Subcutaneous adipose tissue (tissue), 4 donors: ENCODE results near the gene PAM. TPM values are rescaled to one million over a fixed set of nuclear protein-coding genes. Genes with fewer than 3 reads are reported as not detected.

Experiments
- total RNA-seq, 4 donors: library from RNA; depleted of rRNA; stranded (reverse); fragments of >200 nt; gene quantifications; one replicate each; pipeline ENCODE4 v1.1.0, GENCODE V29; 2016
- TF ChIP-seq, protein P1 (sequence below): fragments of 450-650 bp; IDR thresholded peaks from one replicate; pipeline ENCODE4 v1.5.1; 2016; ENCODE audit warnings: low read depth, mild to moderate bottlenecking, control low read depth, antibody characterized with exemption, moderate library complexity

PAM gene
- total RNA-seq, 4 donors from 2014 or later: 142 to 289 (median 225) TPM

- TF ChIP-seq, protein P1, sequence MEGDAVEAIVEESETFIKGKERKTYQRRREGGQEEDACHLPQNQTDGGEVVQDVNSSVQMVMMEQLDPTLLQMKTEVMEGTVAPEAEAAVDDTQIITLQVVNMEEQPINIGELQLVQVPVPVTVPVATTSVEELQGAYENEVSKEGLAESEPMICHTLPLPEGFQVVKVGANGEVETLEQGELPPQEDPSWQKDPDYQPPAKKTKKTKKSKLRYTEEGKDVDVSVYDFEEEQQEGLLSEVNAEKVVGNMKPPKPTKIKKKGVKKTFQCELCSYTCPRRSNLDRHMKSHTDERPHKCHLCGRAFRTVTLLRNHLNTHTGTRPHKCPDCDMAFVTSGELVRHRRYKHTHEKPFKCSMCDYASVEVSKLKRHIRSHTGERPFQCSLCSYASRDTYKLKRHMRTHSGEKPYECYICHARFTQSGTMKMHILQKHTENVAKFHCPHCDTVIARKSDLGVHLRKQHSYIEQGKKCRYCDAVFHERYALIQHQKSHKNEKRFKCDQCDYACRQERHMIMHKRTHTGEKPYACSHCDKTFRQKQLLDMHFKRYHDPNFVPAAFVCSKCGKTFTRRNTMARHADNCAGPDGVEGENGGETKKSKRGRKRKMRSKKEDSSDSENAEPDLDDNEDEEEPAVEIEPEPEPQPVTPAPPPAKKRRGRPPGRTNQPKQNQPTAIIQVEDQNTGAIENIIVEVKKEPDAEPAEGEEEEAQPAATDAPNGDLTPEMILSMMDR: no peak
Measured at GRCh38 chr5:102937894-102938293, 182.8 kb downstream of the PAM start.

GRCh38 chr5:102941111-102941510 lies 186.0 kb downstream of the PAM start:
- TF ChIP-seq, protein P1: no peak

GRCh38 chr5:102946414-102946813 lies 191.3 kb downstream of the PAM start:
- TF ChIP-seq, protein P1: no peak

DNA sequence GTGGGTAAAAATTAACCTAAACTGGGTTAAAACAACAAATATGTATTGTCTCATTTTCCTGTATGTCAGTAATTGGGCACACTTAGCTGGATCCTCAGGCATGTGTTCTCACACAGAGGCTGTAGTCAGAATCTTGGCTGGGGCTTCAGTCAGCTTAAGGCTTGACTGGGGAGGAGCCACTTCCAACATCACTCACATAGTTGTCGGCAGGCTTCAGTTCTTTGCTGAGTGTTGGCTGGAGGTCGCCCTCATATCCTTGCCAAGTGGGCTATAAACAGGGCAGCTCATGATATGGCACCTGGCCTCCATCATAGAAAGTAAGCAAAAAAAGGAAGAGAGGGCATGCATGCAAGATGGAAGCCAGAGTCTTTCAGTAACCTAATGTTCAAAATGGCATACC lies 191.9 kb downstream of the PAM start:
- TF ChIP-seq, protein P1: no peak

DNA sequence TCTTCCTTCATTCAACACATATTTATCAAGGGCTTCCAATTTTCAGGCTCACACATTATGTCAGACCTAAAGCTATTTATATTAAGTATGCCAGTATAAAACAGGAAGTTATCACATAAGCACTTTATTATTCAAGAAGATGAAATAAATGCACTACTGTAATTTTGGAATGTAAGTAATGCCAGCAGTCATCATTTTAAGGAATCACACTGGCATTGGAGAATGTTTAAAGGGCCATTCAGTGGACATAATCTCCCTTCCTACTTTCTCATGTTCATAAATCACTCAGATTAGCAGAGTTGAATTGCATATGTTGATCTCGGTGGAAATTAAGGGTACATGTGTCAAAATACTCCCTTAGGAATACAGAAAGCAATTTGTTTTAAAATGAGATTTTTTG lies 200.4 kb downstream of the PAM start:
- TF ChIP-seq, protein P1: no peak

GRCh38 chr5:102956599-102956998 lies 201.5 kb downstream of the PAM start:
- TF ChIP-seq, protein P1: no peak

DNA sequence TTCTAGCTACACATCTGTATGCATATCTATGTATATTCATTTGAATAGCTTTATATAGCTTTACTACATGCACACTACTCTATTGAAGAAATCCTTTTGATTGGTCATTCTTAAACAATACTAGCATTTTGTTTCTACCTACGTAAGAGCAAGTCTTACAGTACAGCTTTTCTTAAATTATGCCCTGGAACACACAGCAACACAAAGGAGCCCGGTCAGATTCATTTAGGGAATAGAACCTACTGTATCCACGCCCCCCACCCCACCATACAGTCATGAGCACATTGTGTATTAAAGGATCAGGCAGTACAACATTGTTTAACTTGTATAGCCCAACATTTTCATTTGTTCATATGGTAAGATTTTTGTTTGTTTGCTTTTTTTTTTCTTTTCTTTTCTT lies 202.0 kb downstream of the PAM start:
- TF ChIP-seq, protein P1: no peak
